Loucy (cell line): ENCODE measurements around the gene CAMTA1.

ENCODE experiments used
- H2AFZ ChIP-seq: fragments of 200-600 bp; sonication (generic); 2 replicates; pipeline ENCODE4 v1.6.0; 2016; ENCODE audit warnings: antibody characterized with exemption, mild to moderate bottlenecking, low read length, moderate library complexity
- H3F3A ChIP-seq: fragments of 200-600 bp; 2 replicates; pipeline ENCODE4 v1.6.0; 2016; ENCODE audit warnings: antibody characterized with exemption, low read depth, mild to moderate bottlenecking
- H3K27me3 ChIP-seq: fragments of 200-600 bp; sonication (generic); 2 replicates; pipeline ENCODE4 v1.6.1; 2014; ENCODE audit warnings: low read length, mild to moderate bottlenecking; ENCODE audit not compliant: insufficient read depth, poor library complexity, severe bottlenecking
- H3K36me3 ChIP-seq: fragments of 200-600 bp; sonication (generic); 2 replicates; pipeline ENCODE4 v1.6.1; 2016; ENCODE audit warnings: low read length; ENCODE audit not compliant: insufficient read depth
- H3K4me1 ChIP-seq: fragments of 200-600 bp; sonication (generic); 2 replicates; pipeline ENCODE4 v1.5.1; 2014; ENCODE audit warnings: low read length, mild to moderate bottlenecking; ENCODE audit not compliant: insufficient read depth, poor library complexity, severe bottlenecking
- H3K4me2 ChIP-seq: fragments of 200-600 bp; sonication (generic); 2 replicates; pipeline ENCODE4 v1.6.0; 2014; ENCODE audit warnings: antibody characterized with exemption, low read length, low read depth, mild to moderate bottlenecking; ENCODE audit not compliant: poor library complexity, severe bottlenecking
- H3K4me3 ChIP-seq: fragments of 200-600 bp; sonication (generic); 2 replicates; pipeline ENCODE4 v1.5.1; 2014; ENCODE audit warnings: low read length, mild to moderate bottlenecking, mixed read lengths; ENCODE audit not compliant: poor library complexity, severe bottlenecking
- H3K79me2 ChIP-seq: fragments of 200-600 bp; sonication (generic); 2 replicates; pipeline ENCODE4 v1.6.1; 2014; ENCODE audit warnings: low read length; ENCODE audit not compliant: insufficient read depth
- H3K9ac ChIP-seq: fragments of 200-600 bp; sonication (generic); 2 replicates; pipeline ENCODE4 v1.6.0; 2014; ENCODE audit warnings: mild to moderate bottlenecking, low read depth, low read length, moderate library complexity; ENCODE audit not compliant: poor library complexity, severe bottlenecking
- H3K9me2 ChIP-seq: fragments of 200-600 bp; sonication (generic); replicated peaks from 2 replicates; pipeline ENCODE4 v1.6.1; 2016; ENCODE audit warnings: low read depth, low read length, mixed read lengths
- H3K9me3 ChIP-seq: fragments of 200-600 bp; sonication (generic); 2 replicates; pipeline ENCODE4 v1.6.1; 2014; ENCODE audit warnings: mild to moderate bottlenecking, antibody characterized with exemption, low read length, low read depth; ENCODE audit not compliant: insufficient read depth
- H4K20me1 ChIP-seq: fragments of 200-600 bp; sonication (generic); 2 replicates; pipeline ENCODE4 v1.6.0; 2014; ENCODE audit warnings: antibody characterized with exemption, low read length, mild to moderate bottlenecking; ENCODE audit not compliant: insufficient read depth, poor library complexity, severe bottlenecking
- EZH2phosphoT487 ChIP-seq: fragments of 200-600 bp; IDR thresholded peaks from 2 replicates; pipeline ENCODE4 v1.6.1; 2018; ENCODE audit warnings: antibody characterized with exemption, mild to moderate bottlenecking, moderate library complexity, borderline replicate concordance
- TF ChIP-seq, protein P1 (sequence below): fragments of 200-600 bp; sonication (generic); conservative IDR thresholded peaks from 2 replicates; pipeline ENCODE4 v1.5.1; 2014; ENCODE audit warnings: mild to moderate bottlenecking, antibody characterized with exemption, low read length

CAMTA1 gene

DNA sequence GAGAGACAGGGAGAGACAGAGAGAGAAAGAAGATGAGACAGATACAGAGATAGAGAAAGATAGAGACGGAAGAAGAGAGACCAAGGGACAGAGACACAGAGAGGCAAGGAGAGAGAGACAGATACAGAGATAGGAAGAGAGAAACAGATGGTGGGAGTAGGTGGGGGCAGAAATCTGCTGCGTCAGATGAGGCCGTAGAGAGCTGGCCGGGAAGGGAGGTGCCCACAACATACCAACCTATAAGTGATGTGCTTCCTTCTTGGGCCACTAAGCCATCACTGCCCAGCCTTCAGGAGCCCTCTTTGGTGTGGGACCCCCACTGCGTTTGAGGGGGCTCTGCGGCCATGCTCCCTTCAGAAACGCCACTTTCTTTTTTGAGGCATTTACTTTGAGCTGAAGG lies 678.3 kb downstream of the CAMTA1 start:
- Histone ChIP-seq H3K4me1 (no peaks in the 10 kb centered on the region), H3K27me3 (no peaks in the 10 kb centered on the region), H2AFZ (no peak overlapping the region), H3K4me3 (no peak overlapping the region), H3K36me3 (no peaks in the 10 kb centered on the region), H3K9ac (no peak overlapping the region), H3K9me2 (no peaks in the 10 kb centered on the region), H3K9me3 (no peaks in the 10 kb centered on the region), H3K4me2 (no peak overlapping the region), H3F3A (no peaks in the 10 kb centered on the region), H4K20me1 (no peaks in the 10 kb centered on the region), H3K79me2 (no peaks in the 10 kb centered on the region)
- no peak for TF ChIP-seq EZH2phosphoT487
- TF ChIP-seq, protein P1, sequence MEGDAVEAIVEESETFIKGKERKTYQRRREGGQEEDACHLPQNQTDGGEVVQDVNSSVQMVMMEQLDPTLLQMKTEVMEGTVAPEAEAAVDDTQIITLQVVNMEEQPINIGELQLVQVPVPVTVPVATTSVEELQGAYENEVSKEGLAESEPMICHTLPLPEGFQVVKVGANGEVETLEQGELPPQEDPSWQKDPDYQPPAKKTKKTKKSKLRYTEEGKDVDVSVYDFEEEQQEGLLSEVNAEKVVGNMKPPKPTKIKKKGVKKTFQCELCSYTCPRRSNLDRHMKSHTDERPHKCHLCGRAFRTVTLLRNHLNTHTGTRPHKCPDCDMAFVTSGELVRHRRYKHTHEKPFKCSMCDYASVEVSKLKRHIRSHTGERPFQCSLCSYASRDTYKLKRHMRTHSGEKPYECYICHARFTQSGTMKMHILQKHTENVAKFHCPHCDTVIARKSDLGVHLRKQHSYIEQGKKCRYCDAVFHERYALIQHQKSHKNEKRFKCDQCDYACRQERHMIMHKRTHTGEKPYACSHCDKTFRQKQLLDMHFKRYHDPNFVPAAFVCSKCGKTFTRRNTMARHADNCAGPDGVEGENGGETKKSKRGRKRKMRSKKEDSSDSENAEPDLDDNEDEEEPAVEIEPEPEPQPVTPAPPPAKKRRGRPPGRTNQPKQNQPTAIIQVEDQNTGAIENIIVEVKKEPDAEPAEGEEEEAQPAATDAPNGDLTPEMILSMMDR: no peak

DNA sequence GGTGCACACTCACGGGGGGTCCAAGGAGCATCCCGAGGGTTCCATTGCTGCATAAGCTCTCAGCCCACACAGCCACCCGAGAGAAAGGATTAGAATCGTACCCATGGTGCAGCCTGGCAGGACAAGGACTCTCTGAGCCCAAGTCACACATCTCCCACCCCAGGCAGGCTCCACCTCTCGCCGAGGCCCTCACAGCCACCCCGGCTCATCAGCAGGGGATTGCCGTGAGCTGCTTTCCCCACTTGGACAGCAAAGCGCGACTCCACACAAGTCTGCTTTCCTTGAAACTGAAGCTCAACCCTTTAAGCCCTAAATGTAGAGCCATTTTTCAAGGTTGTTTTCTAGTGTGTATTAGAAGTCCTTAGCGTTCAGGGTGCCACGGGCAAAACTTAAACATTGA lies 679.5 kb downstream of the CAMTA1 start:
- Histone ChIP-seq H3K4me1 (no peaks in the 10 kb centered on the region), H3K36me3 (no peaks in the 10 kb centered on the region), H2AFZ (no peak overlapping the region), H3K27me3 (no peaks in the 10 kb centered on the region), H3K9ac (no peak overlapping the region), H3F3A (no peaks in the 10 kb centered on the region), H3K9me2 (no peaks in the 10 kb centered on the region), H3K4me2 (no peak overlapping the region), H3K79me2 (no peaks in the 10 kb centered on the region), H4K20me1 (no peaks in the 10 kb centered on the region), H3K9me3 (no peaks in the 10 kb centered on the region), H3K4me3 (no peak overlapping the region)
- TF ChIP-seq, protein P1: no peak
- no peak for TF ChIP-seq EZH2phosphoT487

DNA sequence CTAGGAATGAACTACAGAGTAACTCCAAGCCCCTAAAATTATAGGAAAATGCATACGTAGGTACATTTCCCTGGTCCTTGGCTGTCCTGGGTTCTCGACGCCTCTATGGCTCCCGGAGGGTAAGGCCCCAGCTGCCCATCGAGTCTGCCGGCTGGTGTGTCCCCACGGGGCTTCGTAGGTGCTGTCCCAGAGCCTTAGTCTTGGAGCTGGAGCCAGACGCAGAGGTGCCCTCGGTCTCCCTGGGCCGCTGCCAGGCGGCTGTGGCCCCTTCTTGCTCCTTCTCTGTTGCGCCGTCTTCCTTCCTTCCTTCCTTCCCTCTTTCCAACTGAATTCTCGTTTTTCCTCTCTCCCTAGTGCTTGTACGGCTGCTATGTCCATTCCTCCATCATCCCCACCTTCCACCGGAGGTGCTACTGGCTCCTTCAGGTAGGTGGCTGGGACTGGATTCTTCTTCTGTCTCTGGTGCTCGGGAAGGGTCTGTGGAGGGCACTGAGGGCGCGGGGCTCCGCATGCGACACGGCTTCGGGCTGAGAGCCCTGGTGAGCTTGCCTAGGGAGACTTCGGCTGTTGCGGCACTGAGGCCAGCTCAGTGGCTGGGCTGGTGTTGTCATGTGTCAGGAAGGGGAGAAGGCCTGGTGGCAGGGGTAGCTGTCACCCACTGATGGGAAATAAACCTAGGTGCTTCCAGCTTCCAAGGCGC lies 682.4 kb downstream of the CAMTA1 start:
- no peaks in the 10 kb centered on the region for H3K4me1 ChIP-seq
- no peak overlapping the region for H2AFZ ChIP-seq
- no peak overlapping the region for H3K9ac ChIP-seq
- TF ChIP-seq, protein P1: no peak
- no peak for TF ChIP-seq EZH2phosphoT487
- no peaks in the 10 kb centered on the region for H3K79me2 ChIP-seq
- no peak overlapping the region for H3K4me2 ChIP-seq
- no peaks in the 10 kb centered on the region for H3K27me3 ChIP-seq
- no peaks in the 10 kb centered on the region; the same call in 1 of the 2 replicates for H3K9me3 ChIP-seq
- no peaks in the 10 kb centered on the region for H4K20me1 ChIP-seq
- no peaks in the 10 kb centered on the region for H3K9me2 ChIP-seq
- H3K4me3 ChIP-seq: no peak overlapping the region
- no peaks in the 10 kb centered on the region for H3F3A ChIP-seq
- H3K36me3 ChIP-seq: no peaks in the 10 kb centered on the region
